WTC11 (cell line): ENCODE data around the gene ATP2B1. TPM values are rescaled to one million over a fixed set of nuclear protein-coding genes. Genes with fewer than 3 reads are reported as not detected.

Source experiments
- ATAC-seq: fragments of 200-7000 bp; cut with Tn5 transposase; 2 replicates; pipeline ENCODE4 v1.10.0; 2021; ENCODE audit warnings: mild to moderate bottlenecking, moderate library complexity
- CTCF ChIA-PET: fragments of 300-600 bp; sonication (Branson Sonifier 250); formaldehyde crosslinking; loops from one replicate; lab custom pipeline; 2021; ENCODE audit warnings: antibody characterized with exemption; lab: Charles Lee
- POLR2A ChIA-PET: fragments of 350-600 bp; sonication (Branson Sonifier 250); formaldehyde crosslinking; loops from one replicate; lab custom pipeline; 2021; ENCODE audit warnings: antibody characterized with exemption; lab: Charles Lee
- DNase-seq: peaks from one replicate; pipeline ENCODE4 v3.0.0; 2021; ENCODE audit warnings: low spot score
- H3K27ac Mint-ChIP-seq: 2 replicates; pipeline ENCODE4 v1.8.0; 2021; ENCODE audit warnings: mixed read lengths
- H3K27me3 Mint-ChIP-seq: 2 replicates; pipeline ENCODE4 v1.8.0; 2021; ENCODE audit warnings: low read depth, mild to moderate bottlenecking, moderate library complexity, mixed read lengths
- H3K36me3 Mint-ChIP-seq: 2 replicates; pipeline ENCODE4 v1.8.0; 2021; ENCODE audit warnings: mixed read lengths
- H3K4me1 Mint-ChIP-seq: 2 replicates; pipeline ENCODE4 v1.8.0; 2022; ENCODE audit warnings: mixed read lengths
- H3K4me3 Mint-ChIP-seq: 2 replicates; pipeline ENCODE4 v1.8.0; 2021; ENCODE audit warnings: mild to moderate bottlenecking, moderate library complexity, mixed read lengths
- H3K9me3 Mint-ChIP-seq: 2 replicates; pipeline ENCODE4 v1.8.0; 2021; ENCODE audit warnings: mixed read lengths
- AR ChIP-seq: fragments of 250-450 bp; sonication (Bioruptor Pico); IDR thresholded peaks from 2 replicates; pipeline ENCODE4 v1.9.0; 2021; ENCODE audit warnings: mild to moderate bottlenecking
- ARID4B ChIP-seq: sonication (generic); formaldehyde crosslinking; IDR thresholded peaks from 2 replicates; pipeline ENCODE4 v1.8.0; 2023; ENCODE audit warnings: missing genetic modification reagents, mild to moderate bottlenecking, borderline replicate concordance
- CREM ChIP-seq: sonication (generic); formaldehyde crosslinking; IDR thresholded peaks from 2 replicates; pipeline ENCODE4 v1.8.1; 2022; ENCODE audit warnings: mild to moderate bottlenecking, missing genetic modification reagents, moderate library complexity
- FOXK1 ChIP-seq: sonication (generic); formaldehyde crosslinking; IDR thresholded peaks from 2 replicates; pipeline ENCODE4 v1.8.0; 2022; ENCODE audit warnings: mild to moderate bottlenecking, moderate library complexity, missing genetic modification reagents
- FOXP1 ChIP-seq: sonication (generic); formaldehyde crosslinking; IDR thresholded peaks from 2 replicates; pipeline ENCODE4 v1.8.0; 2022; ENCODE audit warnings: missing genetic modification reagents, mild to moderate bottlenecking, moderate library complexity, borderline replicate concordance
- GABPB1 ChIP-seq: sonication (generic); formaldehyde crosslinking; IDR thresholded peaks from 2 replicates; pipeline ENCODE4 v1.8.1; 2023; ENCODE audit warnings: mild to moderate bottlenecking, missing genetic modification reagents
- GRHL2 ChIP-seq: fragments of 250-450 bp; sonication (Bioruptor Pico); IDR thresholded peaks from 2 replicates; pipeline ENCODE4 v1.8.0; 2022; ENCODE audit warnings: mild to moderate bottlenecking, moderate library complexity; ENCODE audit not compliant: insufficient replicate concordance, severe bottlenecking
- GTF2I ChIP-seq: fragments of 250-450 bp; sonication (Bioruptor Pico); conservative IDR thresholded peaks from 2 replicates; pipeline ENCODE4 v1.4.0; 2021; ENCODE audit warnings: mild to moderate bottlenecking
- HMGXB4 ChIP-seq: sonication (generic); formaldehyde crosslinking; IDR thresholded peaks from 2 replicates; pipeline ENCODE4 v1.8.1; 2023; ENCODE audit warnings: mild to moderate bottlenecking, moderate library complexity, missing genetic modification reagents
- IRF1 ChIP-seq: sonication (generic); formaldehyde crosslinking; IDR thresholded peaks from 2 replicates; pipeline ENCODE4 v1.8.0; 2023; ENCODE audit warnings: missing genetic modification reagents
- MXD4 ChIP-seq: fragments of 250-450 bp; sonication (Bioruptor Pico); IDR thresholded peaks from 2 replicates; pipeline ENCODE4 v1.8.0; 2021; ENCODE audit warnings: mild to moderate bottlenecking, moderate library complexity, borderline replicate concordance
- PRDM15 ChIP-seq: sonication (generic); formaldehyde crosslinking; IDR thresholded peaks from 2 replicates; pipeline ENCODE4 v1.8.0; 2022; ENCODE audit warnings: missing genetic modification reagents
- PREB ChIP-seq: sonication (generic); formaldehyde crosslinking; IDR thresholded peaks from 2 replicates; pipeline ENCODE4 v1.8.1; 2022; ENCODE audit warnings: mild to moderate bottlenecking, missing genetic modification reagents, moderate library complexity, borderline replicate concordance
- PRRX2 ChIP-seq: fragments of 250-450 bp; sonication (Bioruptor Pico); IDR thresholded peaks from 2 replicates; pipeline ENCODE4 v1.8.0; 2021; ENCODE audit warnings: mild to moderate bottlenecking
- SMAD3 ChIP-seq: sonication (generic); formaldehyde crosslinking; IDR thresholded peaks from 2 replicates; pipeline ENCODE4 v1.8.0; 2022; ENCODE audit warnings: missing genetic modification reagents, mild to moderate bottlenecking, borderline replicate concordance
- SMAD4 ChIP-seq: sonication (generic); formaldehyde crosslinking; IDR thresholded peaks from 2 replicates; pipeline ENCODE4 v1.8.0; 2022; ENCODE audit warnings: mild to moderate bottlenecking, missing genetic modification reagents
- TCF7 ChIP-seq: sonication (generic); formaldehyde crosslinking; IDR thresholded peaks from 2 replicates; pipeline ENCODE4 v1.8.0; 2022; ENCODE audit warnings: mild to moderate bottlenecking, low read depth, missing genetic modification reagents, moderate library complexity
- ZNF121 ChIP-seq: sonication (generic); formaldehyde crosslinking; IDR thresholded peaks from 2 replicates; pipeline ENCODE4 v1.8.0; 2023; ENCODE audit warnings: missing genetic modification reagents
- ZNF423 ChIP-seq: fragments of 250-450 bp; sonication (Bioruptor Pico); IDR thresholded peaks from 2 replicates; pipeline ENCODE4 v2.1.2; 2022; ENCODE audit warnings: mild to moderate bottlenecking, moderate library complexity
- total RNA-seq: library from RNA; stranded (reverse); gene quantifications from 3 replicates; pipeline ENCODE4 v1.2.3, GENCODE V29; 2021

Gene ATP2B1
- total RNA-seq, 1 experiment from 2014 or later, result 31.7 TPM

GRCh38 chr12:89752341-89752740 is 43.7 kb upstream of the ATP2B1 start:
- no peaks in the 10 kb centered on the region for H3K4me1 Mint-ChIP-seq
- ChIA-PET CTCF (no interaction called here), POLR2A (no interaction called here)
- DNase-seq (no peak), ATAC-seq (no peak)
- peaks cover 4% of the 10 kb centered on the region for H3K9me3 Mint-ChIP-seq
- TF ChIP-seq IRF1 (CRISPR knock-in tag) (no peak), PRDM15 (CRISPR knock-in tag) (no peak), PREB (CRISPR knock-in tag) (no peak), FOXK1 (no peak), TCF7 (CRISPR knock-in tag) (no peak), ZNF423 (no peak), ARID4B (no peak), MXD4 (CRISPR knock-in tag) (no peak), GRHL2 (no peak), SMAD4 (no peak), GTF2I (CRISPR knock-in tag) (no peak), GABPB1 (CRISPR knock-in tag) (no peak), ZNF121 (CRISPR knock-in tag) (no peak), CREM (CRISPR knock-in tag) (no peak), SMAD3 (CRISPR knock-in tag) (no peak)
- H3K4me3 Mint-ChIP-seq, result no peak overlapping the region
- H3K27ac Mint-ChIP-seq, result no peak overlapping the region
- no peaks in the 10 kb centered on the region for H3K36me3 Mint-ChIP-seq
- no peaks in the 10 kb centered on the region for H3K27me3 Mint-ChIP-seq

GRCh38 chr12:89750389-89751351 is 42.0 kb upstream of the ATP2B1 start:
- H3K4me3 Mint-ChIP-seq, result no peak overlapping the region
- ATAC-seq (no peak), DNase-seq (no peak)
- peaks cover 4% of the 10 kb centered on the region for H3K9me3 Mint-ChIP-seq
- H3K36me3 Mint-ChIP-seq, result no peaks in the 10 kb centered on the region
- ChIA-PET POLR2A (no interaction called here), CTCF (no interaction called here)
- no peaks in the 10 kb centered on the region for H3K4me1 Mint-ChIP-seq
- H3K27me3 Mint-ChIP-seq, result no peaks in the 10 kb centered on the region
- no peak overlapping the region for H3K27ac Mint-ChIP-seq
- TF ChIP-seq HMGXB4 (CRISPR knock-in tag) (no peak), PRRX2 (CRISPR knock-in tag) (no peak), AR (CRISPR knock-in tag) (no peak), FOXP1 (no peak)
